SK-N-SH (cell line): ENCODE measurements around the gene SFTPB.

ENCODE experiments used
- CTCF ChIP-seq: fragments of 200-600 bp; sonication (generic); IDR thresholded peaks from 2 replicates; pipeline ENCODE4 v1.6.1; 2017; ENCODE audit warnings: antibody characterized with exemption, mild to moderate bottlenecking, moderate library complexity
- YY1 ChIP-seq: IDR thresholded peaks from 2 replicates; pipeline ENCODE4 v1.4.0; 2012; ENCODE audit warnings: low read depth, mild to moderate bottlenecking

- TF ChIP-seq YY1 (no peak), CTCF (no peak)
Observed at GRCh38 chr2:85708641-85709040, 40.6 kb upstream of the SFTPB start.
